ENCODE results near the gene FKBP2. TPM values are rescaled to one million over a fixed set of nuclear protein-coding genes. Genes with fewer than 3 reads are reported as not detected.

The FKBP2 gene
- total RNA-seq, 1 experiment from 2014 or later: 41.0 TPM

DNA sequence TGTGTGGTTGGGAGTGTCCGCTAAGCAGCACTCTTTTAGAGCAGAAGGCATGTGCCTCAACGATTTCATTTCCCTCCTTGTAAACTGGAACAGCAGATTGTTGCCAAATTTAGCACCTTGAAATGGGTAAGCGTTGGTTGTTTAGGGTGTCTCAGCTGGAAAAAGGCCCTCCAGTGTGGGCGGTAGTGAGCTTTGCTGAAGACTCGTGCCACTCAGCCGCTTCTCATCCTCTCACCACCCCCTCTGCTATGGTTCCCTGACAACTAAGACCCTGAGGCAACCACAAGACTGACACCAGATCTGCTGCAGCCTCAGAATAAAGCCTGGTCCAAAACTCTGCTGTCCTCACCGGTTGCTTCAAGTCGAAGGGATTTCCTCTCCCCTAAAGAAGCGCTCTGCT is 44.3 kb upstream of the FKBP2 start:
- H3K9me3 ChIP-seq (ENCODE audit: control insufficient read depth, low read depth, low read length): no peaks in the 10 kb centered on the region
- no peak overlapping the region for H3K23ac ChIP-seq (ENCODE audit: insufficient read length, low read depth, low read length)
- H3K18ac ChIP-seq (ENCODE audit: insufficient read length, low read depth, low read length): no peak overlapping the region
- H3K9me3 Mint-ChIP-seq: no peaks in the 10 kb centered on the region
- H4K91ac ChIP-seq (ENCODE audit: insufficient read length, low read depth, low read length): no peak overlapping the region
- no peak overlapping the region for H2BK20ac ChIP-seq (ENCODE audit: low read depth, low read length, poor library complexity, severe bottlenecking)
- no peak overlapping the region for H2AK5ac ChIP-seq (ENCODE audit: insufficient read length, low read length)
- no peak overlapping the region for H2AFZ ChIP-seq (ENCODE audit: low read length)
- H3K4me3 Mint-ChIP-seq: no peak overlapping the region
- WGBS (ENCODE audit: extremely low coverage, insufficient read length, low lambda C conversion rate): no CpG with 5 or more reads among the region's 9 CpGs
- no peaks in the 10 kb centered on the region for H3K4me1 ChIP-seq (ENCODE audit: insufficient read depth, low read length)
- no peak overlapping the region for H3K56ac ChIP-seq (ENCODE audit: insufficient read length, low read depth, low read length)
- no peak overlapping the region for H3K9ac ChIP-seq (ENCODE audit: extremely low read depth, insufficient read length, low read length)
- H3K27me3 ChIP-seq (ENCODE audit: insufficient read depth, low read length): no peaks in the 10 kb centered on the region
- H3K27ac ChIP-seq (ENCODE audit: insufficient read length, low read depth, low read length): no peak overlapping the region
- no peak overlapping the region for H2BK12ac ChIP-seq (ENCODE audit: insufficient read length, low read depth, low read length)
- no peak overlapping the region for H4K8ac ChIP-seq (replicated peaks; ENCODE audit: insufficient read length, low read depth, low read length)
- H3K27ac Mint-ChIP-seq: no peak overlapping the region
- no peak for DNase-seq
- no peak overlapping the region for H3K4me2 ChIP-seq (ENCODE audit: insufficient read depth, insufficient read length, low read length)
- peaks cover 1% of the 10 kb centered on the region; the same call in 1 of the 2 replicates for H3K79me2 ChIP-seq (ENCODE audit: insufficient read depth, low read length)
- H3K14ac ChIP-seq (ENCODE audit: insufficient read depth, low read length): no peak overlapping the region
- H3K79me1 ChIP-seq (ENCODE audit: insufficient read depth, low read depth, low read length, poor library complexity, severe bottlenecking): no peaks in the 10 kb centered on the region
- TF ChIP-seq, protein P1, sequence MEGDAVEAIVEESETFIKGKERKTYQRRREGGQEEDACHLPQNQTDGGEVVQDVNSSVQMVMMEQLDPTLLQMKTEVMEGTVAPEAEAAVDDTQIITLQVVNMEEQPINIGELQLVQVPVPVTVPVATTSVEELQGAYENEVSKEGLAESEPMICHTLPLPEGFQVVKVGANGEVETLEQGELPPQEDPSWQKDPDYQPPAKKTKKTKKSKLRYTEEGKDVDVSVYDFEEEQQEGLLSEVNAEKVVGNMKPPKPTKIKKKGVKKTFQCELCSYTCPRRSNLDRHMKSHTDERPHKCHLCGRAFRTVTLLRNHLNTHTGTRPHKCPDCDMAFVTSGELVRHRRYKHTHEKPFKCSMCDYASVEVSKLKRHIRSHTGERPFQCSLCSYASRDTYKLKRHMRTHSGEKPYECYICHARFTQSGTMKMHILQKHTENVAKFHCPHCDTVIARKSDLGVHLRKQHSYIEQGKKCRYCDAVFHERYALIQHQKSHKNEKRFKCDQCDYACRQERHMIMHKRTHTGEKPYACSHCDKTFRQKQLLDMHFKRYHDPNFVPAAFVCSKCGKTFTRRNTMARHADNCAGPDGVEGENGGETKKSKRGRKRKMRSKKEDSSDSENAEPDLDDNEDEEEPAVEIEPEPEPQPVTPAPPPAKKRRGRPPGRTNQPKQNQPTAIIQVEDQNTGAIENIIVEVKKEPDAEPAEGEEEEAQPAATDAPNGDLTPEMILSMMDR (conservative IDR thresholded peaks at IDR 0.05): no peak
- no peaks in the 10 kb centered on the region for H3K27me3 Mint-ChIP-seq (ENCODE audit: low read depth)
- no peak overlapping the region for H2BK5ac ChIP-seq (ENCODE audit: insufficient read length, low read length)
- no peak overlapping the region for H2BK120ac ChIP-seq (ENCODE audit: low read depth, low read length, poor library complexity, severe bottlenecking)
- H4K20me1 ChIP-seq (ENCODE audit: control insufficient read depth, insufficient read depth, insufficient read length): peaks cover 3% of the 10 kb centered on the region
- no peak overlapping the region for H3T11ph ChIP-seq (ENCODE audit: low read length)
- H3K36me3 Mint-ChIP-seq (ENCODE audit: insufficient read depth in 1 of 3, low read depth in 3 of 3): peaks cover 71 to 93% (median 92%) of the 10 kb centered on the region in 3 experiments; a peak in 6 of 7 replicates
- H2BK15ac ChIP-seq (ENCODE audit: low read depth, low read length): no peak overlapping the region
- H3K4me1 Mint-ChIP-seq: no peaks in the 10 kb centered on the region
- no peak overlapping the region for H4K5ac ChIP-seq (ENCODE audit: insufficient read length, low read depth, low read length)
- H3K4ac ChIP-seq (ENCODE audit: low read depth, low read length): no peak overlapping the region
- no peaks in the 10 kb centered on the region for H3K23me2 ChIP-seq (ENCODE audit: insufficient read length, low read depth, low read length, poor library complexity, severe bottlenecking)
